Measurements from ENCODE around the gene RPL38. TPM values are rescaled to one million over a fixed set of nuclear protein-coding genes. Genes with fewer than 3 reads are reported as not detected.

The RPL38 gene
- total RNA-seq, 1 experiment from 2014 or later = 3,689 TPM

GRCh38 chr17:74194682-74195081 lies 8.8 kb upstream of the RPL38 start:
- POLR2A ChIA-PET (ENCODE audit: unreplicated experiment) = interaction anchor here (0.5 kb wide), 1 partner anchor 15 kb away, joined by 18 read pairs; no protein-coding TSS in a partner anchor
- Histone ChIP-seq H3K9ac (ENCODE audit: low read length) (no peak overlapping the region), H3K36me3 (ENCODE audit: low read depth, low read length) (no peaks in the 10 kb centered on the region), H2AFZ (ENCODE audit: low read length) (no peak overlapping the region), H3K4me3 (ENCODE audit: low read length) (no peak overlapping the region), H3K9me2 (replicated peaks; ENCODE audit: low read length) (no peaks in the 10 kb centered on the region), H3K4me2 (ENCODE audit: low read length) (no peak overlapping the region), H4K20me1 (ENCODE audit: low read length) (no peaks in the 10 kb centered on the region), H3K27me3 (ENCODE audit: low read length) (peaks cover 28% of the 10 kb centered on the region), H3K27ac (ENCODE audit: low read length) (no peak overlapping the region), H3F3A (ENCODE audit: low read length, unreplicated experiment) (no peaks in the 10 kb centered on the region), H3K79me2 (ENCODE audit: low read length) (no peaks in the 10 kb centered on the region), H3K9me3 (ENCODE audit: low read length) (no peaks in the 10 kb centered on the region), H3K4me1 (ENCODE audit: insufficient read depth, low read length) (peaks cover 5% of the 10 kb centered on the region; the same call in 1 of the 2 replicates)
- DNase-seq = no peak
- intact Hi-C loops (cut with micrococcal nuclease) = loop anchor here (5.0 kb wide), 2 partner anchors 102 to 767 kb away; no protein-coding TSS in a partner anchor
- TF ChIP-seq EZH2 (IDR thresholded peaks at IDR 0.05; ENCODE audit: low read length, unreplicated experiment) (no peak), CTCF (conservative IDR thresholded peaks at IDR 0.05; ENCODE audit: low read depth, low read length) (no peak), EZH2phosphoT487 (IDR thresholded peaks at IDR 0.05; ENCODE audit: borderline replicate concordance, low read length) (no peak)
- no peak for ATAC-seq
- no TSS peak for BruUV-seq (replicated peaks)
- CTCF ChIA-PET = no interaction called here

DNA sequence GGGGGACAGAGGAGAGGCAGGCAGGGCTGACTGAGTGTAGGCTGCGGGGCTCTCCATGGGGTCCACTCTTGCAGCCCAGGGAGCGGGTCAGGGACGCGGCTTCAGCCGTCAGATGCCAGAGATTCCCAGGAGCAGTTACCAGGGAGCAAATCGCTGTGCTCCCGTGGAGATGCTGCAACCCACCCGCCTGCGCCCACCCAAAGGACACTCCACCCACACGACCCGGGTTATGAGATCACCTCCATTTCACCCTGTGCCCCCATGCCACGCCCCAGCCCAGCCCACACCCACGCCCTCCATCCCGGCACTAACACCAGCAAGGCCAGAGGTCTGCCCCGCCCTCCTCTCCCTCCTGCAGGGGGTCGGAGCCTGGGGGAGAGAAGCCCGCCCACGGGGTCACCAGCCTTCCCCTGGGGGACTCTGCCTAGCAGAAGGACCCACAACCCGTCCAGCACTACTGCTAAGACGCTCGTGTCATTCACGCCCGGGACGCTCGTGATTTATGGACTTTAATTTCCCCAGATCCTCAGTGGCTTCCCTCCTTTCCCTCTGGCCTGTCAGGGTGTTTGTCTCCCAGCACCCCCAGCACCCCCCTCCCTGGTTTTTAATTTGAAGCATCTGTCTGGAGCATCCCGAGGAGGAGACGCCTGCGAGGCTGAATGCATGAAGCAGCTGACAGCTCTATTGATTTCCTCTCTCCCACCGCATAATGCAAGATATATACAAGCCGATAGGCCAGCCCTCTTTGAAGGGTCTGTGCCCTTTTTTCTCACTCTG lies 6.7 kb upstream of the RPL38 start:
- H3K9me3 ChIP-seq (ENCODE audit: low read length) = no peaks in the 10 kb centered on the region
- H4K20me1 ChIP-seq (ENCODE audit: low read length) = no peaks in the 10 kb centered on the region
- DNase-seq (no peak), ATAC-seq (no peak)
- no peak overlapping the region for H3K9ac ChIP-seq (ENCODE audit: low read length)
- no TSS peak for BruUV-seq (replicated peaks)
- H3K4me1 ChIP-seq (ENCODE audit: insufficient read depth, low read length) = peaks cover 5% of the 10 kb centered on the region; the same call in 1 of the 2 replicates
- H3K4me3 ChIP-seq (ENCODE audit: low read length) = no peak overlapping the region
- peaks cover 46% of the 10 kb centered on the region for H3K27me3 ChIP-seq (ENCODE audit: low read length)
- intact Hi-C loops (cut with micrococcal nuclease) = loop anchor here (5.0 kb wide), 1 partner anchor 104 kb away; no protein-coding TSS in a partner anchor
- no peaks in the 10 kb centered on the region for H3K79me2 ChIP-seq (ENCODE audit: low read length)
- H2AFZ ChIP-seq (ENCODE audit: low read length) = no peak overlapping the region
- CTCF ChIA-PET = no interaction called here
- H3K36me3 ChIP-seq (ENCODE audit: low read depth, low read length) = no peaks in the 10 kb centered on the region
- no peak overlapping the region for H3K27ac ChIP-seq (ENCODE audit: low read length)
- no peaks in the 10 kb centered on the region for H3K9me2 ChIP-seq (replicated peaks; ENCODE audit: low read length)
- no peaks in the 10 kb centered on the region for H3F3A ChIP-seq (ENCODE audit: low read length, unreplicated experiment)
- no peak overlapping the region for H3K4me2 ChIP-seq (ENCODE audit: low read length)
- TF ChIP-seq EZH2phosphoT487 (IDR thresholded peaks at IDR 0.05; ENCODE audit: borderline replicate concordance, low read length) = no peak
- TF ChIP-seq EZH2 (IDR thresholded peaks at IDR 0.05; ENCODE audit: low read length, unreplicated experiment) = no peak
- no peak for TF ChIP-seq CTCF (conservative IDR thresholded peaks at IDR 0.05; ENCODE audit: low read depth, low read length)
- POLR2A ChIA-PET (ENCODE audit: unreplicated experiment) = no interaction called here

DNA sequence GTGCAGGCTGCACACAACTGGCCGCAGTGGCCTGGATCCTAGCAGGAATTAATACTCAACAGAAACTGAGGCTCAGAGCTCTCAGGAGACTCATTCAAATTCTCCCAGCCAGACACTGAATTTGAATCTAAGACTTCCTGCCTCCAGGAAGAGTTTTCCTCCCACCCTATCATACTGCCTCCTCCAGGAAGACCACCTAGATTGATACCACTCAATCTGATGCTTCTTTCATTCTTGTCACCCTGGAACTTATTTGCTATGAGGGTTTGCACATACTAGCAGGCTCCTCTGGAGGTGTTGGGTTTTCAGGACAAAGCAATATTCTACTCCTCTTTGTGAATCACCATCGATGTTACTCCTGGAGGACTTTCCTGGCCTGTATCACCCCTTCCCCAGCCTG lies 5.7 kb upstream of the RPL38 start:
- H3K4me3 ChIP-seq (ENCODE audit: low read length) = no peak overlapping the region
- H3K4me2 ChIP-seq (ENCODE audit: low read length) = no peak overlapping the region
- no TSS peak for BruUV-seq (replicated peaks)
- peaks cover 57% of the 10 kb centered on the region for H3K27me3 ChIP-seq (ENCODE audit: low read length)
- H3K4me1 ChIP-seq (ENCODE audit: insufficient read depth, low read length) = peaks cover 5% of the 10 kb centered on the region; the same call in 1 of the 2 replicates
- H3K9ac ChIP-seq (ENCODE audit: low read length) = no peak overlapping the region
- H3K36me3 ChIP-seq (ENCODE audit: low read depth, low read length) = no peaks in the 10 kb centered on the region
- no peaks in the 10 kb centered on the region for H3K9me3 ChIP-seq (ENCODE audit: low read length)
- no peak overlapping the region for H2AFZ ChIP-seq (ENCODE audit: low read length)
- TF ChIP-seq EZH2phosphoT487 (IDR thresholded peaks at IDR 0.05; ENCODE audit: borderline replicate concordance, low read length) (no peak), EZH2 (IDR thresholded peaks at IDR 0.05; ENCODE audit: low read length, unreplicated experiment) (no peak), CTCF (conservative IDR thresholded peaks at IDR 0.05; ENCODE audit: low read depth, low read length) (no peak)
- ChIA-PET CTCF (no interaction called here), POLR2A (ENCODE audit: unreplicated experiment) (no interaction called here)
- ATAC-seq (no peak), DNase-seq (no peak)
- H3K27ac ChIP-seq (ENCODE audit: low read length) = no peak overlapping the region
- no peaks in the 10 kb centered on the region for H3F3A ChIP-seq (ENCODE audit: low read length, unreplicated experiment)
- H4K20me1 ChIP-seq (ENCODE audit: low read length) = no peaks in the 10 kb centered on the region
- intact Hi-C loops (cut with micrococcal nuclease) = loop anchor here (5.0 kb wide), 1 partner anchor 106 kb away; no protein-coding TSS in a partner anchor
- H3K9me2 ChIP-seq (replicated peaks; ENCODE audit: low read length) = no peaks in the 10 kb centered on the region
- H3K79me2 ChIP-seq (ENCODE audit: low read length) = no peaks in the 10 kb centered on the region
